Mucosa of descending colon (tissue), 3 donors: ENCODE results near the gene ADAMTS17. TPM values are rescaled to one million over a fixed set of nuclear protein-coding genes. Genes with fewer than 3 reads are reported as not detected.
"Not testable (repeated sequence)": the region's sequence is repeated elsewhere in the genome, so short reads cannot be mapped to it uniquely, and the experiment has no call there.

Experiments
- ATAC-seq: fragments of 200-7000 bp; cut with Tn5 transposase; one replicate; pipeline ENCODE4 v1.9.1; 2020; ENCODE audit warnings: mild to moderate bottlenecking, moderate library complexity
- DNase-seq, 3 donors: peaks; one replicate each; pipeline ENCODE4 v3.0.0-alpha.2; 2020
- H3K36me3 ChIP-seq: fragments of 200-600 bp; one replicate; pipeline ENCODE4 v1.8.0; 2021; ENCODE audit warnings: low read depth, mild to moderate bottlenecking
- H3K4me1 ChIP-seq: fragments of 200-600 bp; one replicate; pipeline ENCODE4 v1.8.0; 2021; ENCODE audit warnings: low read depth, mild to moderate bottlenecking
- H3K4me3 ChIP-seq: fragments of 200-600 bp; one replicate; pipeline ENCODE4 v1.8.0; 2021; ENCODE audit warnings: mild to moderate bottlenecking
- H3K9me3 ChIP-seq: fragments of 200-600 bp; one replicate; pipeline ENCODE4 v1.8.0; 2021; ENCODE audit warnings: mild to moderate bottlenecking
- CTCF ChIP-seq: fragments of 200-600 bp; IDR thresholded peaks from one replicate; pipeline ENCODE4 v1.8.0; 2022; ENCODE audit warnings: antibody characterized with exemption, mild to moderate bottlenecking
- intact Hi-C, 2 donors: fragments of 100-400 bp; cut with DNase I in 1 of 2; cut with micrococcal nuclease in 1 of 2; formaldehyde crosslinking; loops; one replicate each; pipeline versions ENCODE4 v1.11.0 to v1.11.1; 2022; cut with DNase I, micrococcal nuclease
- total RNA-seq, 3 donors: library from RNA; stranded (reverse); fragmentation: NEBNext Ultra II Directional in 2 of 3; extraction: Animal tissue kit (Norgen Biotek cat#: 25700) in 2 of 3; gene quantifications; one replicate each; pipeline versions ENCODE4 v1.2.1 to v1.2.4, GENCODE V29; 2021 to 2023
- donor health status: DM: no; HTN: no; CAD: no; lungs with moderate emphysema.
- donor health status: DM: no; HTN: no; CAD: no.
- donor health status: DM: no; HTN: yes; CAD: no.

Gene ADAMTS17
- total RNA-seq, 3 donors from 2014 or later: 5.2 to 13.8 (median 6.3) TPM

GRCh38 chr15:99980752-99981151 is 361.0 kb downstream of the ADAMTS17 start:
- Histone ChIP-seq H3K4me3 (no peak overlapping the region), H3K9me3 (no peaks in the 10 kb centered on the region), H3K4me1 (no peaks in the 10 kb centered on the region), H3K36me3 (no peaks in the 10 kb centered on the region)
- no peak for TF ChIP-seq CTCF
- no peak for ATAC-seq
- intact Hi-C loops: no loop called here
- DNase-seq: no peak

DNA sequence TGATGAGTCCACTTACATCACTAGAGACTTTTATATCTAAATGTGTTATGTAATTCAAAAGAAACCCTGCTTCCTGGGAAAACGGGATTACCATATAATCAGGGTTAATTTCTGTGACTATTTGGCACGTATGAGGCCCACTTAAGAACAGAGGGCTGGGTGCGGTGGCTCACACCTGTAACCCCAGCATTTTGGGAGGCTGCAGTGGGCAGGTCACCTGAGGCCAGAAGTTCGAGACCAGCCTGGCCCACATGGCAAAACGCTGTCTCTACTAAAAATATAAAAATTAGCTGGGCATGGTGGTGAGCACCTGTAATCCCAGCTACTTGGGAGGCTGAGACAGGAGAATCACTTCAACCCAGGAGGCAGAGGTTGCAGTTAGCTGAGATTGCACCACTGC is 361.9 kb downstream of the ADAMTS17 start:
- H3K4me3 ChIP-seq, H3K36me3 ChIP-seq, H3K9me3 ChIP-seq, H3K4me1 ChIP-seq, intact Hi-C loops, ATAC-seq, DNase-seq: not testable (repeated sequence)

DNA sequence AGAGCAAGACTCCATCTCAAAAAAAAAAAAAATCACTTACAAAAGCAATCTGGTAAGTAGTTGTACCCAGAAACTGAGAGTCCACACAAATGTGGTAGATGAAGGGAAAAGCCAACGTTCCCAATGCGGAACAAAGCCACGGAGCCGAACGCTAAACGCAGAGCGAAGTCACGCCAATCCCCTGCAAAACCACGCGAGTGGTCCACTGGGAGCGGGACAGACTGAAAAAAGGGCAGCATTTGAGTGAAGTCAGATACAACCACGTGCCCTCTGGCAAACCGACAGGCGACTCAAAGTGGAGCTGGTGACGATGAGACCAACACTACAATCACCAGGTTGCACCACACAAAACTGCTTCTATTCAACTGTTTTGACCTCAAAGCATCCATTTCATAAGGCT is 362.4 kb downstream of the ADAMTS17 start:
- Histone ChIP-seq H3K4me3 (no peak overlapping the region), H3K4me1 (no peaks in the 10 kb centered on the region), H3K36me3 (no peaks in the 10 kb centered on the region), H3K9me3 (no peaks in the 10 kb centered on the region)
- intact Hi-C loops: no loop called here
- no peak for DNase-seq
- no peak for ATAC-seq
- TF ChIP-seq CTCF: no peak

- DNase-seq (no peak), ATAC-seq (no peak)
- no peaks in the 10 kb centered on the region for H3K36me3 ChIP-seq
- no peaks in the 10 kb centered on the region for H3K4me1 ChIP-seq
- TF ChIP-seq CTCF: no peak
- intact Hi-C loops: no loop called here
- no peak overlapping the region for H3K4me3 ChIP-seq
- no peaks in the 10 kb centered on the region for H3K9me3 ChIP-seq
Measured at GRCh38 chr15:99978426-99978825, 363.3 kb downstream of the ADAMTS17 start.

- Histone ChIP-seq H3K4me3 (no peak overlapping the region), H3K36me3 (no peaks in the 10 kb centered on the region), H3K4me1 (no peaks in the 10 kb centered on the region), H3K9me3 (no peaks in the 10 kb centered on the region)
- no peak for TF ChIP-seq CTCF
- DNase-seq: no peak
- intact Hi-C loops: no loop called here
- ATAC-seq: no peak
Measured at GRCh38 chr15:99977929-99978328, 363.8 kb downstream of the ADAMTS17 start.

DNA sequence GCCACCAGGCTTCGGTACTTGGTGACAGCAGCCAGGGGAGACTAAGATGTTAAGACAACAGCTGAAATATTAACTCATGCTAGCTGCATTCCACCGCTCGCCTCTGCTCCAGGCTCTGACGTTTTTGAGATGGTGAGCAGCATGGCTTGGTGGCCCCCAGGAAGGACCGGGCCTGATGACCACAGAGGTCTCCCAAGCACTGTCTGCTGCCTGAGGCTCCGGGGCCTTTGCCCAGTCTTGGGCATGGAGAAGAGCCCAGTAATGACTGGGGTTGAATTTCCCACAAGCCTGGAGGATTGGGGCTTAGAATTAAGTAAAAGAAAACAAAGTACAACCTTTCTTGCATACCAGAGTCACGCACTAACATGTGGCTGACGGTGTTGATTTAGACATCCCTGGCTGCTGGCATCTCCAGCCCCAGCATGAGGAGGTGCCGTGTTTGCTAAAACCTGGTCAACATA is 364.9 kb downstream of the ADAMTS17 start:
- Histone ChIP-seq H3K4me1 (no peaks in the 10 kb centered on the region), H3K9me3 (no peaks in the 10 kb centered on the region), H3K4me3 (no peak overlapping the region), H3K36me3 (no peaks in the 10 kb centered on the region)
- ATAC-seq (no peak), DNase-seq (no peak)
- no peak for TF ChIP-seq CTCF
- intact Hi-C loops: no loop called here
